ENCODE measurements around the gene ADCYAP1R1.
"Not testable (repeated sequence)": the region's sequence is repeated elsewhere in the genome, so short reads cannot be mapped to it uniquely, and the experiment has no call there.

Gene ADCYAP1R1

DNA sequence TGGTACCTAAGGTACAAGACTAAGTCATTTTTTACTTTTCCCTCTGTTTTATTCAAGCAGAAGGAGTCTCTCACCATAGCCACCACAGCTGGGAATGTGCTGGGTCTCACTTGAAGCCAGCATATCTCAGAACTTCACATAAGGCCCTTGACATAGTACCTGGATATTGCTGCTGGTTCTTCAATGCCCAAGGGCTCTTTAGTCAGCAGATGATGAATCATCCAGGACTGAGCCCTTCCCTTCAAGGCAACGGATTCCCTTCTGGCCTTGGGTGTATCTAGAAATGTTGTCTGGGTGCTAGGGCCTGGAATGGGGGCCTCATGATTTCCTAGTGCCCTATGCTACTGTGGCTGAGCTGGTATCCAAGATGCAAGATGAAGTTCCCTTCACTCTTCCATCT, 93.9 kb downstream of the ADCYAP1R1 start:
- Histone ChIP-seq H3K9ac (ENCODE audit: low read length) (no peak overlapping the region), H3K4me2 (ENCODE audit: low read length) (no peak overlapping the region), H3K4me3 (ENCODE audit: low read length) (no peak overlapping the region), H3K27ac (ENCODE audit: low read length) (no peak overlapping the region), H3K4me1 (ENCODE audit: low read length) (no peaks in the 10 kb centered on the region), H3K79me2 (ENCODE audit: low read length) (no peaks in the 10 kb centered on the region), H2AFZ (ENCODE audit: low read depth, low read length) (no peak overlapping the region), H3K36me3 (replicated peaks; ENCODE audit: low read depth, low read length) (no peaks in the 10 kb centered on the region), H3K27me3 (ENCODE audit: low read depth, low read length) (no peaks in the 10 kb centered on the region), H4K20me1 (ENCODE audit: insufficient read depth, low read length) (no peaks in the 10 kb centered on the region), H3K9me3 (ENCODE audit: insufficient read depth, low read length) (no peaks in the 10 kb centered on the region)
- TF ChIP-seq EZH2phosphoT487 (IDR thresholded peaks at IDR 0.05; ENCODE audit: low read depth), result no peak
- TF ChIP-seq, protein P1, sequence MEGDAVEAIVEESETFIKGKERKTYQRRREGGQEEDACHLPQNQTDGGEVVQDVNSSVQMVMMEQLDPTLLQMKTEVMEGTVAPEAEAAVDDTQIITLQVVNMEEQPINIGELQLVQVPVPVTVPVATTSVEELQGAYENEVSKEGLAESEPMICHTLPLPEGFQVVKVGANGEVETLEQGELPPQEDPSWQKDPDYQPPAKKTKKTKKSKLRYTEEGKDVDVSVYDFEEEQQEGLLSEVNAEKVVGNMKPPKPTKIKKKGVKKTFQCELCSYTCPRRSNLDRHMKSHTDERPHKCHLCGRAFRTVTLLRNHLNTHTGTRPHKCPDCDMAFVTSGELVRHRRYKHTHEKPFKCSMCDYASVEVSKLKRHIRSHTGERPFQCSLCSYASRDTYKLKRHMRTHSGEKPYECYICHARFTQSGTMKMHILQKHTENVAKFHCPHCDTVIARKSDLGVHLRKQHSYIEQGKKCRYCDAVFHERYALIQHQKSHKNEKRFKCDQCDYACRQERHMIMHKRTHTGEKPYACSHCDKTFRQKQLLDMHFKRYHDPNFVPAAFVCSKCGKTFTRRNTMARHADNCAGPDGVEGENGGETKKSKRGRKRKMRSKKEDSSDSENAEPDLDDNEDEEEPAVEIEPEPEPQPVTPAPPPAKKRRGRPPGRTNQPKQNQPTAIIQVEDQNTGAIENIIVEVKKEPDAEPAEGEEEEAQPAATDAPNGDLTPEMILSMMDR (IDR thresholded peaks at IDR 0.05; ENCODE audit: low read depth, low read length), result no peak

DNA sequence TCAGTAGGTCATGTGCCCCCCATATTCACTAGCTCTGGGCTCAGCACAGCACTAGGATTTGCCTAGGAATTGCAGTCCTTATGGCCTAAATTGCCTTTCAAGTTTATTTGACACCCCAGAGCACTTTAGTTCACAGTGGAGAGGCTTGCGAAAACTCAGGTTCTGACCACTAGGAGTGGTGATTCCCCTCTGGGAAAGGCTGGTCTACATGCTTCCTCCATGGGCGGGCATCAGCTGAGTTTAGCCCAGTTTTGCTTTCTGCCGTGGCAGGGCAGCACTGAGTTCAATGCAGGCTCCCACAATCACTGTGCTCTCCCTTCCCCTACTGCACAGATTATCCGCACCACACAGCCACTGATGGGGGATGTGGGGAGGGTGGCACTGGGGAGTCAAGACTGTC, 94.4 kb downstream of the ADCYAP1R1 start:
- H3K27me3 ChIP-seq (ENCODE audit: low read depth, low read length), result no peaks in the 10 kb centered on the region
- H3K36me3 ChIP-seq (replicated peaks; ENCODE audit: low read depth, low read length), result no peaks in the 10 kb centered on the region
- H2AFZ ChIP-seq (ENCODE audit: low read depth, low read length), result no peak overlapping the region
- no peak for TF ChIP-seq EZH2phosphoT487 (IDR thresholded peaks at IDR 0.05; ENCODE audit: low read depth)
- TF ChIP-seq, protein P1 (IDR thresholded peaks at IDR 0.05; ENCODE audit: low read depth, low read length), result no peak
- no peaks in the 10 kb centered on the region for H4K20me1 ChIP-seq (ENCODE audit: insufficient read depth, low read length)
- no peaks in the 10 kb centered on the region for H3K9me3 ChIP-seq (ENCODE audit: insufficient read depth, low read length)
- H3K4me3 ChIP-seq (ENCODE audit: low read length), result no peak overlapping the region
- H3K4me1 ChIP-seq (ENCODE audit: low read length), result no peaks in the 10 kb centered on the region
- no peak overlapping the region for H3K27ac ChIP-seq (ENCODE audit: low read length)
- H3K79me2 ChIP-seq (ENCODE audit: low read length), result no peaks in the 10 kb centered on the region
- no peak overlapping the region for H3K9ac ChIP-seq (ENCODE audit: low read length)
- H3K4me2 ChIP-seq (ENCODE audit: low read length), result no peak overlapping the region

DNA sequence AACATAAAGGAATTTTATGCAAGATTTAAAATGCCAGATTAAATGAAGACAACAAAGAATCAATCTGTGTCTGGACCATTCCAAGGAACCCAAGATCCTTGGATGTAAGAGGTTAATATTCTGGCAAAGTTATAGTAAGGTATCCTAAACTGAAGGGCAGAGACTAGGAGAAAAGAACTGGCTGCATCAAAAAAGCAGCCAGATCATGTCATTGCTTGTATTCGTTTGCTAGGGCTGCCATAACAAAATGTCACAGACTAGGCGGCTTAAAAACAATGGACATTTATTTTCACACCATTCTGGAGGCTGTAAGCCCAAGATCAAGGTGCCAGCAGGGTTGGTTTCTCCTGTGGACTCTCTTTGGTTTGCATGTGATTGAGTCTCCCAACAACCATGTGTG, 99.7 kb downstream of the ADCYAP1R1 start:
- Histone ChIP-seq H3K79me2 (ENCODE audit: low read length) (no peaks in the 10 kb centered on the region), H2AFZ (ENCODE audit: low read depth, low read length) (no peak overlapping the region), H3K4me3 (ENCODE audit: low read length) (no peak overlapping the region), H3K27me3 (ENCODE audit: low read depth, low read length) (no peaks in the 10 kb centered on the region), H3K9me3 (ENCODE audit: insufficient read depth, low read length) (no peaks in the 10 kb centered on the region), H3K27ac (ENCODE audit: low read length) (no peak overlapping the region), H3K9ac (ENCODE audit: low read length) (no peak overlapping the region), H3K4me2 (ENCODE audit: low read length) (no peak overlapping the region), H3K36me3 (replicated peaks; ENCODE audit: low read depth, low read length) (no peaks in the 10 kb centered on the region), H4K20me1 (ENCODE audit: insufficient read depth, low read length) (no peaks in the 10 kb centered on the region), H3K4me1 (ENCODE audit: low read length) (no peaks in the 10 kb centered on the region)
- TF ChIP-seq EZH2phosphoT487 (IDR thresholded peaks at IDR 0.05; ENCODE audit: low read depth), result no peak
- TF ChIP-seq, protein P1 (IDR thresholded peaks at IDR 0.05; ENCODE audit: low read depth, low read length), result no peak

DNA sequence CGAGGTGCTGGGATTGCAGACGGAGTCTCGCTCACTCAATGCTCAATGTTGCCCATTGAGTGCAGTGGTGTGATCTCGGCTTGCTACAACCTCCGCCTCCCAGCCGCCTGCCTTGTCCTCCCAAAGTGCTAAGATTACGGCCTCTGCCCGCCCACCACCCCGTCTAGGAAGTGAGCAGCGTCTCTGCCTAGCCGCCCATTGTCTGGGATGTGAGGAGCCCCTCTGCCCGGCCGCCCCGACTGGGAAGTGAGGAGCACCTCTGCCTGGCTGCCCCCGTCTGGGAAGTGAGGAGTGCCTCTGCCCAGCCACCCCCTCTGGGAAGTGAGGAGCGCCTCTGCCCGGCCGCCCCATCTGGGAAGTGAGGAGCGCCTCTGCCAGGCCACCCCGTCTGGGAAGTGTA, 101.2 kb downstream of the ADCYAP1R1 start:
- not testable (repeated sequence) for H3K9me3 ChIP-seq (ENCODE audit: insufficient read depth, low read length); H3K79me2 ChIP-seq (ENCODE audit: low read length); H3K4me1 ChIP-seq (ENCODE audit: low read length); H2AFZ ChIP-seq (ENCODE audit: low read depth, low read length); H3K36me3 ChIP-seq (replicated peaks; ENCODE audit: low read depth, low read length); H3K27ac ChIP-seq (ENCODE audit: low read length); H3K4me2 ChIP-seq (ENCODE audit: low read length); H3K9ac ChIP-seq (ENCODE audit: low read length); H3K27me3 ChIP-seq (ENCODE audit: low read depth, low read length); H3K4me3 ChIP-seq (ENCODE audit: low read length); H4K20me1 ChIP-seq (ENCODE audit: insufficient read depth, low read length)

DNA sequence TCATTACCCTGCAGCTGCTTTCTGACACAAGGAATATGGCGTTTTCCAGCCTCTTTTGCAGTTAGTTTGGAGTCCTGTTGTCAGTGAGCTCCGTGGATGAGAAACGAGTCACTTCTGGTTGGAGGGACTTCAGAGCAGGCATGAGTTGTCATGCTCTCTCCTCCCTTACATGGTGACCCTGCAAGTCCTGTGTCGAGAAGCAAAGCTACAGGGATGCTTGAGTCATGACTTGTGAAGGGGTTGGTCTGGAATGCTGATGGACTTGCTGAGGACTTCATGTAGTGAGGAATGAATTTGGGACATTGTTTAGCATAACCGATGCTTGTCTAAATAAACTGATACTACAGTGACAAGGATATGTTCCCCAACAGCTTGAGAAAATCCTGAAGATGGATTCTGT, 108.8 kb downstream of the ADCYAP1R1 start:
- Histone ChIP-seq H4K20me1 (ENCODE audit: insufficient read depth, low read length) (no peaks in the 10 kb centered on the region), H3K9me3 (ENCODE audit: insufficient read depth, low read length) (no peaks in the 10 kb centered on the region), H3K4me1 (ENCODE audit: low read length) (no peaks in the 10 kb centered on the region), H3K27ac (ENCODE audit: low read length) (no peak overlapping the region), H3K4me2 (ENCODE audit: low read length) (no peak overlapping the region), H3K36me3 (replicated peaks; ENCODE audit: low read depth, low read length) (no peaks in the 10 kb centered on the region), H3K79me2 (ENCODE audit: low read length) (no peaks in the 10 kb centered on the region), H3K4me3 (ENCODE audit: low read length) (no peak overlapping the region), H3K27me3 (ENCODE audit: low read depth, low read length) (no peaks in the 10 kb centered on the region), H3K9ac (ENCODE audit: low read length) (no peak overlapping the region), H2AFZ (ENCODE audit: low read depth, low read length) (no peak overlapping the region)
- TF ChIP-seq, protein P1 (IDR thresholded peaks at IDR 0.05; ENCODE audit: low read depth, low read length), result no peak
- no peak for TF ChIP-seq EZH2phosphoT487 (IDR thresholded peaks at IDR 0.05; ENCODE audit: low read depth)

Data from OCI-LY3 (cell line).